Naive thymus-derived CD4-positive, alpha-beta T cell (primary cell): ENCODE measurements around the gene SLC6A6. TPM values are rescaled to one million over a fixed set of nuclear protein-coding genes. Genes with fewer than 3 reads are reported as not detected.

Source experiments
- ATAC-seq: fragments of 150-1000 bp; cut with Tn5 transposase; 2 replicates; pipeline ENCODE4 v1.10.0; 2021; ENCODE audit warnings: mild to moderate bottlenecking, moderate library complexity
- CTCF ChIA-PET: fragments of 350-600 bp; sonication (Branson Sonifier 250); formaldehyde crosslinking; loops from one replicate; lab custom pipeline; 2021; ENCODE audit warnings: antibody characterized with exemption; lab: Charles Lee
- POLR2A ChIA-PET: fragments of 350-600 bp; sonication (Branson Sonifier 250); formaldehyde crosslinking; loops from one replicate; lab custom pipeline; 2021; ENCODE audit warnings: antibody characterized with exemption, inconsistent platforms; lab: Charles Lee
- DNase-seq, 9 donors: peaks; one replicate each; pipeline versions ENCODE4 v3.0.0 to v3.0.0-alpha.2; 2020 to 2022; ENCODE audit warnings: mixed read lengths in 1 of 9
- H3K27ac ChIP-seq: one replicate; pipeline ENCODE4 v1.7.0; 2013; ENCODE audit warnings: mild to moderate bottlenecking, low read depth, low read length, moderate library complexity
- H3K27me3 ChIP-seq, 2 donors: one replicate each; pipeline ENCODE4 v1.7.0; 2013; ENCODE audit warnings: low read length in 2 of 2, mild to moderate bottlenecking in 2 of 2, moderate library complexity in 2 of 2; ENCODE audit not compliant: control insufficient read depth in 2 of 2, insufficient read depth in 2 of 2
- H3K36me3 ChIP-seq, 3 experiments: 1 replicate in 2 of 3; 2 replicates in 1 of 3; pipeline ENCODE4 v1.7.0; 2013; ENCODE audit warnings: low read length in 3 of 3, mild to moderate bottlenecking in 3 of 3, moderate library complexity in 1 of 3; ENCODE audit not compliant: insufficient read depth in 3 of 3, control insufficient read depth in 2 of 3
- H3K4me1 ChIP-seq, 2 donors: one replicate each; pipeline ENCODE4 v1.7.0; 2013; ENCODE audit warnings: low read length in 2 of 2, mild to moderate bottlenecking in 2 of 2, moderate library complexity in 1 of 2; ENCODE audit not compliant: control insufficient read depth in 2 of 2, insufficient read depth in 2 of 2
- H3K4me3 ChIP-seq: 2 replicates; pipeline ENCODE4 v1.7.0; 2013; ENCODE audit warnings: mild to moderate bottlenecking, low read length
- H3K9me3 ChIP-seq, 3 experiments: 1 replicate in 2 of 3; 2 replicates in 1 of 3; pipeline ENCODE4 v1.7.0; 2013; ENCODE audit warnings: low read length in 3 of 3; ENCODE audit not compliant: control insufficient read depth in 2 of 3
- H3K27ac Mint-ChIP-seq, 9 donors: one replicate each; pipeline ENCODE4 v1.8.0; 2020 to 2022; ENCODE audit warnings: mixed read lengths in 9 of 9, mild to moderate bottlenecking in 8 of 9, moderate library complexity in 5 of 9, inconsistent platforms in 2 of 9
- H3K27me3 Mint-ChIP-seq, 5 donors: one replicate each; pipeline ENCODE4 v1.8.0; 2021 to 2022; ENCODE audit warnings: mixed read lengths in 5 of 5, mild to moderate bottlenecking in 1 of 5
- H3K36me3 Mint-ChIP-seq, 5 donors: one replicate each; pipeline ENCODE4 v1.8.0; 2020 to 2022; ENCODE audit warnings: mixed read lengths in 5 of 5, mild to moderate bottlenecking in 3 of 5, inconsistent platforms in 1 of 5
- H3K4me1 Mint-ChIP-seq, 7 donors: one replicate each; pipeline ENCODE4 v1.8.0; 2020 to 2022; ENCODE audit warnings: mixed read lengths in 7 of 7, mild to moderate bottlenecking in 3 of 7, inconsistent platforms in 1 of 7
- H3K4me3 Mint-ChIP-seq, 10 donors: one replicate each; pipeline ENCODE4 v1.8.0; 2020 to 2022; ENCODE audit warnings: mild to moderate bottlenecking in 10 of 10, mixed read lengths in 10 of 10, moderate library complexity in 6 of 10, inconsistent platforms in 2 of 10
- H3K9me3 Mint-ChIP-seq, 11 donors: one replicate each; pipeline ENCODE4 v1.8.0; 2020 to 2022; ENCODE audit warnings: mixed read lengths in 11 of 11, mild to moderate bottlenecking in 4 of 11, inconsistent platforms in 1 of 11, moderate library complexity in 1 of 11
- intact Hi-C, 2 donors: fragments of 100-400 bp; cut with micrococcal nuclease; formaldehyde crosslinking; loops; one replicate each; pipeline ENCODE4 v1.15.1; 2023
- polyA plus RNA-seq, 2 donors: library from polyadenylated mRNA; unstranded; fragments of 300-500 nt; fragmentation: Illumina TruSeq; gene quantifications; one replicate each; pipeline ENCODE4 v1.2.3, GENCODE V29; 2021
- total RNA-seq, 6 experiments: library from RNA in 5 of 6; stranded (reverse) in 5 of 6; gene quantifications; 1 replicate in 5 of 6; 2 replicates in 1 of 6; pipeline ENCODE4 v1.2.3 and lab custom pipeline; 2021 to 2026

Gene SLC6A6
- total and polyA plus RNA-seq, 7 experiments from 2014 or later: 3.0 to 87.5 (median 35.2) TPM

DNA sequence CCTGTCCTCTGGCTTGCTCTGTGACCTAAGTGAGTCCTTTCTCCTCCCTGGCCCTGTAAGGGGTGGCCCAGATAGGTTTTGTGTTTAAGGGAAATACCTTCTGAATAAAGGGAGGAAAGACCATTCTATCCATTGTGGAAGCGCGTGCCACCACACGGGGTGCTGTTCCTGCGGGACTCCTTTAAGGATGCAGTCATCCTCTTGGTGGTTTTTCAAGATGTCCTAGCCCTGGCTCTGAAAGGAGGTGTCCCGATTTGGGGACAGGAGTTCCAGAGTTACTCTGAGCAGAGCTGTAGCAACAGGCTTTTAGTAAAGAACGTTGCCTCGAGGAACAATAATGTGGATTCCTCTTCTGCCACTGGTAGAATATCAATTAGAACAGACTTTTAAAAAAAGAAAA lies 9.6 kb downstream of the SLC6A6 start:
- POLR2A ChIA-PET: no interaction called here

DNA sequence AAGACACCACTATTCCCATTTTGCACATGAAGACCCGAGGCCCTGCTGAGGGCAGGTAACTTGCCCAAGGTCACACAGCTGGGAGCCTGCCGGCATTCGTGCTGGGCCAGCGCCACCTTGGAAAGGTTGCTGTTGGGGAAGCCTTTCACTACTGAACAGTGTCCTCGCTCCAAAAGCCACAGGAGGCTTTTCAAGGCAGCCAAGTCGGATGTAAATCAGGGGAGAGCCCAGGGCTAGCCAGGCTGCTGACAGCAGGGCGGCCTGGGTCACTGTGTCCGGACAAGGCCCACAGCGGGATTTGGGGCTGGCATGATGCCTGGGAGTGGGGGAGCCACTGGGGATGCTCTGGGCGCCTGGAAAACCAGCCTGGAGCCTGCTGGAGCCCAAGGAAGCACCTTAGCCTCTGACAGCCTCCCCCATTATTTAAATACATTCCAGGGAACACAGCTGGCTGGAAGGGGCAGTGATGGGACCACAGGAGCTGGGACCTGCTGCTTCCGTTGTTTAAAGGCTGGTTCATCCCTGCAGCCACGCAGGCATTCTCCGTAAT lies 10.5 kb downstream of the SLC6A6 start:
- DNase-seq: no peak
- Histone ChIP-seq H3K27ac (no peak overlapping the region), H3K9me3 (no peaks in the 10 kb centered on the region), H3K27me3 (no peaks in the 10 kb centered on the region), H3K4me1 (no peaks in the 10 kb centered on the region), H3K36me3 (peaks cover 0 to 45% (median 0%) of the 10 kb centered on the region in 3 experiments), H3K4me3 (no peak overlapping the region)
- Mint-ChIP-seq H3K27ac (peak overlapping the region in 1 of 9 donors; percentile 31), H3K4me1 (peaks cover 4 to 35% (median 13%) of the 10 kb centered on the region in 7 donors), H3K9me3 (no peaks in the 10 kb centered on the region), H3K36me3 (peaks cover 0 to 25% (median 14%) of the 10 kb centered on the region in 5 donors), H3K27me3 (no peaks in the 10 kb centered on the region), H3K4me3 (no peak overlapping the region)
- ATAC-seq: no peak
- intact Hi-C loops: no loop called here
- ChIA-PET POLR2A (no interaction called here), CTCF (no interaction called here)

More for the DNA sequence above, 9.6 kb downstream of the SLC6A6 start:
- H3K27ac Mint-ChIP-seq: peak overlapping the region in 1 of 9 donors; percentile 19
- no peak overlapping the region for H3K4me3 Mint-ChIP-seq
- H3K4me3 ChIP-seq: no peak overlapping the region
- no peak overlapping the region for H3K27ac ChIP-seq
- no peaks in the 10 kb centered on the region for H3K27me3 Mint-ChIP-seq
- no peaks in the 10 kb centered on the region for H3K4me1 ChIP-seq
- intact Hi-C loops: no loop called here
- CTCF ChIA-PET: no interaction called here
- H3K4me1 Mint-ChIP-seq: peaks cover 4 to 41% (median 15%) of the 10 kb centered on the region in 7 donors
- no peaks in the 10 kb centered on the region for H3K9me3 Mint-ChIP-seq
- H3K36me3 Mint-ChIP-seq: peaks cover 0 to 20% (median 14%) of the 10 kb centered on the region in 5 donors
- no peaks in the 10 kb centered on the region for H3K27me3 ChIP-seq
- H3K36me3 ChIP-seq: peaks cover 0 to 41% (median 0%) of the 10 kb centered on the region in 3 experiments
- ATAC-seq: no peak
- H3K9me3 ChIP-seq: no peaks in the 10 kb centered on the region
- DNase-seq: no peak

DNA sequence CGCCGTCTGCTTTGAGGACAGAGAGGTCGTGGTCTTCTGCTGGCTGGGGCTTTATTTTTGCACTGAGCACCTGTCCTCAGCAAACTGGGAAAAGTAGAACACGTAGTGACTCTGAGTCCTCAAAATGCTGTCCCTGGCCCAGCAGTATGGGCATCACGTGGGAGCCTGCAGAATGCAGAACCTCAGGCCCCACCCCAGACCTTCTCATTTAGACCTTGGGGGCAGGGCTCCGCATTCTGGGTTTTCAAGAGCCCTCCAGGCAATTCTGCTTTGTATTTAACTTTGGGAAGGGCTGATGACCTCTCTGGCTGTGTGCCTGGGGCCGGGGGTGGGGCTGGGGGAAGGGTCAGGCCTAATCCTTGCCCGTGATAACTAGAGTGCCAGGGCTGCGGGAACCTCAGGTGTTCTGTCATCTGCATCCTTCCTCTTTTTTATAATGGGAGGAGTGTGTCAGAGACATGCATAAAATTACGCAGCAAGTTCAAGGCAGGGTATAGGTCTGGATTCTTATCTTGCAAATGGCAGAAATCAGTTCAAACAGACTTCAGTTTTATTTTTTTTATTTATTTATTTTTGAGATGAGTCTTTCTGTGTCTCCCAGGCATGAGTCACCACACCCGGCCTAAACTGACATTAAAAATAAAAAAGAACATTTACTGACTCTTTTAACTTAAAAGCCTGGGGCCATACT lies 11.1 kb downstream of the SLC6A6 start:
- intact Hi-C loops: no loop called here
- DNase-seq (no peak), ATAC-seq (no peak)
- no peak overlapping the region for H3K4me3 ChIP-seq
- no peaks in the 10 kb centered on the region for H3K9me3 ChIP-seq
- Mint-ChIP-seq H3K27ac (no peak overlapping the region), H3K36me3 (peaks cover 3 to 30% (median 14%) of the 10 kb centered on the region in 5 donors), H3K4me1 (peaks cover 4 to 34% (median 12%) of the 10 kb centered on the region in 7 donors), H3K9me3 (no peaks in the 10 kb centered on the region), H3K27me3 (no peaks in the 10 kb centered on the region), H3K4me3 (no peak overlapping the region)
- ChIA-PET POLR2A (no interaction called here), CTCF (no interaction called here)
- H3K27me3 ChIP-seq: no peaks in the 10 kb centered on the region
- H3K27ac ChIP-seq: no peak overlapping the region
- peaks cover 0 to 46% (median 0%) of the 10 kb centered on the region in 3 experiments for H3K36me3 ChIP-seq
- H3K4me1 ChIP-seq: no peaks in the 10 kb centered on the region

DNA sequence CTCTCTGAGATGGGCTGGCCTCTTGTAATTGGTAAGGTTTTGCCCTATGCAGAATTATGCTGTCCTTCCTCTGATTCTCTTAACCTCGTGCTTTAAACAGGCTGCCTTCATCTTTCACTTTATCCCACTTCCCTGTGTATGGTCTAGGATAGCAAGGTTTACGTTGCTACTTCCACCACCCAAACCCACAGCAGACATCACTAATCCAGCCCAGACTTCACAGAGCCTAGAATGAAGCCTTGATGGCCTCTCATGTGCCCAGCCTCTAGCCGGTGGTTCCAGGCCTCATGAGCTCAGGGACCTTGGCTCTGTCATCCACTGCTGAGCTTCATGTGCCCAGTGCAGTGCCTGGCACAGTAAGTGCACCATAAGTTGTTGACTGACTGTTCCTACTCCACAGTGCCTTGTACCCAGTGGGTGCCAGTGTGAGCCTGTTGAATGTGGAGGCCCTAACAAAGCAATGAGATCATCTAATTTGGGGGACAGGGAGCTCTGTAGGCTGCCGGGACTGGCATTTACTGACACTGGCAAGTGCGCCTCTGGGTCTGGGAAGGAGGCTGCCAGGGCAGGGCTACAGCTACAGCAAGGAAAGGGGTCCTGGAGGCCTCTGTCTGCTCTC lies 12.5 kb downstream of the SLC6A6 start:
- H3K36me3 ChIP-seq: peaks cover 0 to 46% (median 0%) of the 10 kb centered on the region in 3 experiments

DNA sequence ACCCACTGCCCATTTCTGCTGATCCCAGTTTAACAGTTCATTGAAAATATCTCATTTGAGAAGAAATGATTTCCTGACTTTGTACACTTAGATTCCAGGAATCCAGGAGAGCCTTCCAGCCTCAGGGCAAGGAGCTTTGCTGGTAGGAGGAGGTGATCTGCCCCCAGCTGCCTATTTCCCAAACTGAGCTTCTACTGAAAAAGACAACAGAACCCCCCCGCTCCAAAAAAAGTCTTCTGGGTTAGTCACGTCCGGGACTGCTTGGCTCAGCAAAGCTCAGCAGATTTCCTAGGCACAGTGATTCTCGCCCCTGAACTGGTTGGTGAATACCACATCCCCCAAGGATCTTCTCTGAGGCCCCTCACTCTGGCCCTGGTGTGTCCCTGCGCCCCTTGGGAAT lies 13.1 kb downstream of the SLC6A6 start:
- intact Hi-C loops: no loop called here
- peaks cover 5 to 28% (median 10%) of the 10 kb centered on the region in 5 donors for H3K36me3 Mint-ChIP-seq

More for the DNA sequence above, 12.5 kb downstream of the SLC6A6 start:
- peaks cover 5 to 32% (median 10%) of the 10 kb centered on the region in 5 donors for H3K36me3 Mint-ChIP-seq
- no peaks in the 10 kb centered on the region for H3K4me1 ChIP-seq
- H3K4me1 Mint-ChIP-seq: peaks cover 0 to 29% (median 12%) of the 10 kb centered on the region in 7 donors
- CTCF ChIA-PET: no interaction called here
- no peak overlapping the region for H3K4me3 ChIP-seq
- H3K27ac Mint-ChIP-seq: peak overlapping the region in 1 of 9 donors; percentile 62
- H3K27me3 ChIP-seq: no peaks in the 10 kb centered on the region
- no peak overlapping the region for H3K4me3 Mint-ChIP-seq
- H3K27me3 Mint-ChIP-seq: no peaks in the 10 kb centered on the region
- no peaks in the 10 kb centered on the region for H3K9me3 Mint-ChIP-seq
- intact Hi-C loops: no loop called here
- H3K9me3 ChIP-seq: no peaks in the 10 kb centered on the region
- no peak overlapping the region for H3K27ac ChIP-seq
- POLR2A ChIA-PET: interaction anchor here (0.9 kb wide), 1 partner anchor 14 kb away, joined by 3 read pairs; no protein-coding TSS in a partner anchor
- DNase-seq: no peak
- no peak for ATAC-seq

DNA sequence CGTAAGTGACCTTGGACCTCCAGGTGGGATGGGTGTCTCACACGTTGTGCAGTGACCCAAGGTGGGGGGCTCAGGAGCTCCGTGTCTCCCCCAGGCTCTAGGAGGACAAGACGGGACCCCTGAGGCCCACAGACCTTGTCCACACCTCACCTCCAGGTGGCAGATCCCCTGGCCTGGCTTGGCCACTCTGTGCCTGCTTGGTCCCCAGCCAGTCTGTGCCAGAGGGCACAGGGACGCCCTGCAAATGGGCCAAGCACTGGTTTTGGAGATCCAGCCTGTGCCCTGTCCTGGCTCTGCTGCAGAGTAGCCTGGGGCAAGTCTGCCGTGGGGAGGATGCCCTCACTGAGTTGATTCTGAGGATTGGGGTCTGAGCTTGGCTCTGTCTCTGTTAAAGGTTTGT lies 14.0 kb downstream of the SLC6A6 start:
- Histone ChIP-seq H3K4me3 (no peak overlapping the region), H3K27me3 (no peaks in the 10 kb centered on the region), H3K27ac (no peak overlapping the region), H3K4me1 (peaks cover 0 to 3% of the 10 kb centered on the region in 2 donors), H3K9me3 (no peaks in the 10 kb centered on the region), H3K36me3 (peaks cover 0 to 31% (median 0%) of the 10 kb centered on the region in 3 experiments)
- no peak overlapping the region for H3K4me3 Mint-ChIP-seq
- peaks cover 5 to 20% (median 10%) of the 10 kb centered on the region in 5 donors for H3K36me3 Mint-ChIP-seq
- peak overlapping the region in 1 of 9 donors; percentile 1 for H3K27ac Mint-ChIP-seq
- ChIA-PET POLR2A (no interaction called here), CTCF (interaction anchor here (0.6 kb wide), 1 partner anchor 39 kb away, joined by 3 read pairs; no protein-coding TSS in a partner anchor)
- H3K27me3 Mint-ChIP-seq: no peaks in the 10 kb centered on the region
- intact Hi-C loops: no loop called here
- no peak for ATAC-seq
- no peaks in the 10 kb centered on the region for H3K9me3 Mint-ChIP-seq
- peaks cover 0 to 17% (median 11%) of the 10 kb centered on the region in 7 donors for H3K4me1 Mint-ChIP-seq
- DNase-seq: no peak

More for the DNA sequence above, 13.1 kb downstream of the SLC6A6 start:
- ChIA-PET POLR2A (interaction anchor here (0.9 kb wide), 1 partner anchor 13 kb away, joined by 3 read pairs; no protein-coding TSS in a partner anchor), CTCF (no interaction called here)
- Histone ChIP-seq H3K36me3 (peaks cover 0 to 41% (median 0%) of the 10 kb centered on the region in 3 experiments), H3K4me3 (no peak overlapping the region), H3K9me3 (no peaks in the 10 kb centered on the region), H3K27me3 (no peaks in the 10 kb centered on the region), H3K4me1 (no peaks in the 10 kb centered on the region), H3K27ac (no peak overlapping the region)
- DNase-seq (no peak), ATAC-seq (no peak)
- Mint-ChIP-seq H3K27me3 (no peaks in the 10 kb centered on the region), H3K27ac (peak overlapping the region in 1 of 9 donors; percentile 41), H3K4me1 (peaks cover 0 to 24% (median 12%) of the 10 kb centered on the region in 7 donors), H3K9me3 (no peaks in the 10 kb centered on the region), H3K4me3 (no peak overlapping the region)
